Fibroblast of peridontal ligament (primary cell): ENCODE measurements around the gene LOXHD1.

Experiments
- DNase-seq: peaks from one replicate; pipeline ENCODE4 v3.0.0-alpha.2; 2010; ENCODE audit errors: extremely low read depth

LOXHD1 gene

DNA sequence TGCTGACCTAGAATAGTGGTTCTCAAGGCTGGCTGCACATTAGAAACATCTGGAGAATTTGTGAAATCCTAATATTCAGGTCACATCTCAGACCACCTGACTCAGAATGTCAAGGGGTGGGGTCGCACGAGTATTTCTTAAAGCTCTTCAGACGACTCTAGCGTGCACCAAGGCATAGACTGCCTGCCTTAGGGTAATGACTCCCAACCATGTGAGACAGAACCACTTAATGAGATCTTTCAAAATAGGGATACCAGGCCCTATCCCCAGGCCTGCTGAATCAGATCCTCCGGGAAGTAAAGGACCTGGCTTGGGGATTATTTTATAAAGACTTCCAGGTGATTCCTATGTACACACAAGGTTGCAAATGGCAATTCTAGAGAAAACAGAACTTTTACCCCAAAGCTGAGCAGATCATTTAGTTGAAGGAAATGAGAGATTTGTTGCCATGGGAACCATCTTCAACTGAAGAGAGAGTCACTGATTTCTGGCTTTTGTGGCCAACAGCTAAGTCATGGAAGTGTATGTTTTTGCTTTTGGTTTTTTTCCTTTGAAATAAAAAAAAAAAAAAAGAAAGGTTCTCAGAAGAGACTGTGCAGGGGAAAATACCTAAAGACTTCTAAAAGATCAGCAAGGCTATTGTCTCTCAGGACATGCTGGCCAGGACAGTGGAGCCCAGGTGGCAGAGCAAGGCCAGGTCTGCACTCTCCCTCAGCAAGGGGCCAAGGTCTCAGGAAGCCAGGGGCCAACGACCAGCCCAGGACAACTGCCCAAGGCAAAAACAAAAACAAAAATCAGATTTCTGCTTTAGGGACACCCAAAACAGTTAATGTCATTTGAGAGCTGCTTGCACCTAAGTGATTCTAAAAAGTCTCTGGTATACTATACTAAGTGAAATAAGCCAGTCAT, 15.3 kb upstream of the LOXHD1 start:
- peak; percentile 12 for DNase-seq

DNA sequence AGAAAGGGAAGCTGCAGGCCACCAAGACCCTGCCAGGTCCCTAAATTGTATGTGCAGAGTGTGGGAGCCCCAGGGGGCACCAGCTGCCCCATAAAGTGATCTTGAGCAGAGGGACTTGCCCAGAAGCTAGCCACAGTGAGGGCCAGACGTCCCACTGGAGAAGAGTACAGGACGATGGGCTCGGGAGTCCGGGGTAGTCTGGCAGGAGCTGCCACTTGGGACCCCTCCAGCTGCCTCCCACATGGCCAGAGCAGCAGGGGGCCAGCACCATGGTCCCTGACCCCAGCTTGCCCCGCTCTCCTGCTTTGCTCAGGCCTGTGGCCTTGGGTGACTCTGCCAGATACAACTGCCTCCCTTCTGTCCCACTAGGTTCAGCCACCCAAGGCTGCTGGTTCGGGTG, 11.7 kb upstream of the LOXHD1 start:
- no peak for DNase-seq

DNA sequence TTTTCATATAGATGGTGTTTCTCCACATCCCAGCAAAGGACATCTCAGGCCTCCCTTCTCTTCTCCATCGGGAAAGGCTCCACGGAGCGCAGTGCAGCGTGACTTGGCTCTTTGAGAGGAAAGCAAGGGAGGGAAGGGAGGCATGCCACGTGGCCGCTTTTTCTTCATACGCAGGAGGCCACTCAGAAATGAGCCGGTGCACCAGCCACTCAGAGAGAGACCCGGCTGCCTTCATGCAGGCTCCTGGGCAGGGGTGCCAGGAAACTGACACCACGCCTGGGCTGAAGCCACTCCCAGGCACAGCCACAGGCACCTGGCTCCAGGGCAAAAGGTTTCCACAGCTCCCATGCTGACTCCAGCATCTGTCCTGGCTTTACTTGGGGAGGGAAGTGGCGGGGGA, 11.1 kb upstream of the LOXHD1 start:
- no peak for DNase-seq

DNA sequence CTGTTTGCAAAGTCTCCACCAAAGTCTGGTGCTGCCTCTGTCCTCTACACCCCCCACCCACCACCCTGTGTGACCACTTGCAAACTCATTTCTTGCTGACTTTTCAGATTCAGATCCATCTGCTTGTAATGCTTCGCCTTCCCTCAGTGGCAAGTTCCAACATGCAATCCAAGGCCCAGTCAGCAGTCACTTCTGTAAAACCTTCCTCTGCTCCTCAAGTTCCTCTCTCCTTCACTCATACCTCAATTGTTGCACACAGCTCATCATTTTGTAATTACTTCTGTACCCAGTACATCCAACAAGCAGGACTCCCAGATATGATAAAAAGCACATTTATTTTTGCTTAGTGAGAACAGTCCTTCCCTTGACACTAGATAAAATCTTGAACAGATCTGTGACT, 6.5 kb upstream of the LOXHD1 start:
- no peak for DNase-seq

DNA sequence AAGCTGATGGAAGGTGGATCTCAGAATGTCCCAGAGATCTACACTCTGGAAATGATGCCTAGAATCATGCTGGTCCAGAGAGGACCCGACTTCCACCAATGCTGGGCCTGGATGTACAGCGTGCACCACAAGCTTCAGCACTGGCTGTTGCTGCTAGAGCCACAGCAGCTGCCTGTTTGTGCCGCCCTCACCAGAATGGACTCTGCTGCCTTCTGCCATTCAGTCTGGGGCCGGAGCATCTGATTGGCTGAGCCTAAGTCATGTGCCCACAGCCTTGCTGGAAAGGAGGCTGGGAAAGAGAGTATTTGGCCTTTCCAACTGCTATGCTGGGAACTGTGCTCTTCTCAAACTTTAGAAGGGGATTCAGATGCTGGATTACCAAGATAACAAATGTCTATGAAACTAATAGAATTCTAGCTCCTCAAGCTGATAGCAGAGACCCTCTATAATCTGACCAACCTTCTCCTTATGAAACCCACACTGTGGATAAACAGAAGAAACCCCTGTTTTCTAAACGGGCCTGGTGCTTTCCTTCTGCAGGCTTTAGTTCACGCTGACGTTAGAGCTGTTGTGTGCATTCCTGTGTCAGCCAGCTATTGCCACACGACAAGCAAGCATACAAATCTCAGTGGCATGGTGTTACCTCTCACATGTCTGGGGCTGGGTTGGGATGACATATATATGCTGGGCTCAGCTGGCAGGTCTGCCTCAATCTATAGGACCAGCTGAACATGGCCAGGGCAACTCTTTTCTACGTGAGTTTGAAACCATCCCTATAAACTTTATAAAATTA, 4.1 kb upstream of the LOXHD1 start:
- peak; percentile 15 for DNase-seq

DNA sequence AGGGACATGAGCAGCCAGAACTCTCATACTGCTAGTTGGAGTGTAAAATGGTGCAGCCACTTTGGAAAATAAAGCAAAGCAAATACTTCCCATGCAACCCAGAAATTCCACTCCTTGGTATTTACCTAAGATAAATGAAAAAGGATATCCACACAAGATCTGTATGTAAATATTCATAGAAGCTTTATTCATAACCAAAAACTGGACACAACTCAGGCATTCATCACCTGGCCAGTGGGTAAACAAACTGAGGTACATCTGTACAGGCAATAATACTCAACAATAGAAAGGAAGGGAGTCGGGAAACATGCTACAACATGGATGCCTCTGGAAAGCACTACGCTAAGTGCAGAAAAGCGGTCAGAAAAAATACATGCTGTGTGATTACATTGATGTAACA, 2.5 kb upstream of the LOXHD1 start:
- DNase-seq, result no peak

DNA sequence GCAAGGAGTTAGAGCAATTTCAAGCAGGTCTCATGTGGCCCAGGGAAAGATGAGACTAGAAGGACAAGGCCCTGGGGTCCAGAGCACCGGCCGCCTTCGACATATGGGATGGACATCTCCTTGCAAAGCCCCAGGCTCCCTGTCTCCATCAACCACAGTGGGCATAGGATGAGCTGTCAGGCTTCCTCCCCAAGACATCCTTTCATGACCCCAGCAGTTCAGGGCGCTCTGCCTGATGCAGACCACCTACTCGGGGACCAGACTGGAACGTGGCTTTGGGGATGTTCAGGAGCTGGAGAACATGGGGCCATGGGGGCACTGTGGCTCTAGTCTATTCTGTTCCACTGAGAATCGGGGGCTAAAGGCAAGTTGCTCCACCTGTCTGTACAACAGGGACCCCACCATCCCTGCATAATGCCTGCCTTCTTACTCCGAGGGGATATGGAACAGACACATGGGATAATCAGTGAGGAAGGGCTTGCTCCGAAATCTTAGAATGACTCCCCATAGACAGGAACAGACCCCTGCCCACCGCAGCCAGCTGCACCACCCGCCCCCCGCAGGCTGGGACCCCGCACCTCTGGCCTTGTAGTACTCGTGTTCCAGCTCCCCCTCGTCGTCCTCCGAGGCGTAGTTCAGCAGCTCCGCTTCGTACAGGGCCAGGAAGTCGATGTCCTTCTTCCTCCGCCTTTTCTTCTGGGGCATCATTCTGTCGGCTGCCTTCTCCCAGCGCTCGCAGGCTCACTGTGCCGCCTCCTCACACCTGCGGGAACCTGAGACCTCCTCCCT, 500 bp downstream of the LOXHD1 start:
- DNase-seq, result no peak

DNA sequence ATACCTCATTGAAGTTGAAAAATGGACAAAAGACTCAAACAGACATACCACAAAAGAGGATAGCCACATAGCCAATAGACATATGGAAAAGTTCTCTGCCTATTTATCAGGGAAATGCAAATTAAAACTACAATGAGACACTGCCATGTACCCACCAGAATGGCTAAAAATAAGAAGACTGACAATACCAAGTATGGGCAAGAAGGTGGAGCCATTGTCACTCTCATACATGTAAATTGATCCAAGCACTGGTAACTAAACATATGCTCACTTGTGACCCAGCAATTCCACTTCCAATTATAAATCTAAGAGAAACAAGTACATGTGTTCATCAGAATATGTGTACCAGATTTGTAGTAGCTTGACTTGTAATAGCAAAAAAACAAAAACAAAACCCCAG, 4.6 kb downstream of the LOXHD1 start:
- DNase-seq, result no peak

DNA sequence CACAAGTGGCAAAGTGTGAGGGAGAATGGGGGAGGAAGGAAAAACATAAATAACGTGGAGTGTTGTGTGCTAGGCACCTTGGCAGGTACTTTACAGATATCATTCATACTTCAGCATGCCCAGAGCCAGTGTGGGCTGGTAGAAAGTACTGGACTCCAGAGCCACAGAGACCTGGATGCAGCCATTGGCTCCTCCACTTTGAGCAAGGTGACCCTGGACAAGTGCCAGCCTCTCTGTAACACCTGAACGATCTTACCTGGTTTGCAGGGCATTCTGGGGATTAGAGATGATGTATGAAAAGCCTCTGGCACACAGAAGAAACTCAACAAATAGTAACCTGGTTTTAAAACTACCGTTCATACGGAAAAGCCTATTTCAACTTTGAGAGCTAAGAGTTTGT, 6.3 kb downstream of the LOXHD1 start:
- no peak for DNase-seq

DNA sequence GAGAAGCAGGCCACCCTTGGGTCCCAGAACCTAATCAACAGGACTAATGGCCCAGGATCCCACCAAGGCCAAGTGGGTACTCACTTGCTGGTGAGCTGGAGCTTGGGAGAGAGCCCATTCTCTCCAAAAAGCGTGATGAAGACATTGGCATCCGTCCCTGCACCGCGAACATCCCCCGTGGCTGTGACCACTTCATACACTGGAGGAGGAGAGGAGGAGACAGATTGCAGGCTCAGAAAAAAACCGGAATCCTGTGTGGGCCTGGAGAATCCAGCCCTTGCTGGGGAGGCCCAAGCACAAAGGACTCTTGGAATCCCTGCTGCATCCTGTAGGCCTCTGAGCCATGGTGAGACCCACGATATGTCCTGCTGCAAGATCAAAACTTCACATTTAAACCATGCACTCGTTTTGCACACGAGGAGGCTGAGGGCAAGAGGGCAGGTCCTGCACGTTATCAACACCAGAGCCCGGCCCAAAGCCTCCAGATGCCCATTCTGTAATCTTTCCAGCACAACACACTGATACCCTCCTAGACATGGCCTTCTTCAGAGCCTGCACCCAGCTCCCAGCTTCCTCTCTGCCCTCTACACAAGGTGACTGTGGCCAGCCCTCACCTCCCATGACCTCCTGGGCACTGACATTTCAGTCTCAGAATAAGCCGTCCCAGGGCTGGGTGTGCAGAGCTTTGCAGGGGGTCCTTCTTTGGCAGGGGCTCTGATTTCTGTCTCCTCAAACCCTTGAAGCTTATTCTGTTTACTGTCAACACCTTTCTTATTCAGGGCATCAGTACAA, 7.8 kb downstream of the LOXHD1 start:
- peak; percentile 6 for DNase-seq

DNA sequence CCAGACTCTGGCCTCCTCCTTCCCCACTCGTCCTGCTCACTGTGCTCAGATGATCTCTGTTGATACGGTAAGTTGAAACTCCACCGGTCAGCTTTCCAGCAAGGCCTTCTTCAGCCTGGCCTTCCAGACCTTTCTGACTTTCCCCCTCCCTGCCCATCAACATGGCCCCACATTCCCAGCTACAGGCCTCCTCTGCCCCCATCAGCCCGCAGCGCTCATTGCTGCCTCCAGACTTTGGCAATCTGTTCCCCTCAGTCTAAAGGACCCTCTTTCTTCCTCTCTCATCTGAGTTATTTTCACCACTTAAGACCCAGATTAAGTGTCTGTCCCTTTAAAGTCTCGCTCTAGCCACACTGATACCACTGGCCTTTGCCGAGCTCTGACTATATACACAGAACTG, 10.6 kb downstream of the LOXHD1 start:
- DNase-seq, result no peak

DNA sequence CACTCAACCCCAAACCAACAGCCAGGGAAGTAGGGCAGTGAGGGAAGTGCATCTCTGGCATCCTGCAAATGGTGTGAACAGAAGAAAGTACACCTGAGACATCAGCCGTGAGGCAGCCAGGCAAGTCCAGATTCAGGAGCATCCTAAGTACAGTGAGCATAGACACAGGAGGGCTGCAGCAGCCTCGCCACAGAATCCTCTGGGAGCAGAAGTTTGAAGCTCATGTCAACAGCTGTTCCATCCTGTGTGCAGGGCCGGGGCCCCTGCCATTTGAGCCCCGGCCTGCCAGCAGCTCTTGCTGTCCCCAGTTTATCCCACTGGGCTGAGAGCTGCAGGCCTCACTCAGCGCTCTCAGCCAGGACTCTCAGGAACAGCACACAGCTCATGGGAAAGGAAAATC, 14.5 kb downstream of the LOXHD1 start:
- DNase-seq, result no peak

DNA sequence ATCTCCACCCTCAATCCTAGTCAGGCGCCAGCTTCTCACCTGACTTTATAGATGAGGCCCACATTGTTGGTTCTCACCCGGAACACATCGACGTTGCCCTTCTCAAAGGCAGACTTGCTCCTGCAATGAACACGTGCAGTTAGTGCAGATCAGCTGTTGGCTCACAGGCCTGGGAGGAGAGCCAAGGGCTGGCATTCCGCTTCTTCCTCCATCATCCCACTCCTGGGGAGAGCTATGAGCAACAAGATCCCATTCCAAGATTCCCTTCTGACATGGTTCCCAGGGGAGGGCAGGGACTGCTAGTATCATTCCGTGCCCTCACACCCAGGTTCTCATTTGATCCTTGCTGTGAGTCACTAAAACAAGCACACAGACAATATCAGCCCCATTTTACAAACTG, 15.1 kb downstream of the LOXHD1 start:
- no peak for DNase-seq

DNA sequence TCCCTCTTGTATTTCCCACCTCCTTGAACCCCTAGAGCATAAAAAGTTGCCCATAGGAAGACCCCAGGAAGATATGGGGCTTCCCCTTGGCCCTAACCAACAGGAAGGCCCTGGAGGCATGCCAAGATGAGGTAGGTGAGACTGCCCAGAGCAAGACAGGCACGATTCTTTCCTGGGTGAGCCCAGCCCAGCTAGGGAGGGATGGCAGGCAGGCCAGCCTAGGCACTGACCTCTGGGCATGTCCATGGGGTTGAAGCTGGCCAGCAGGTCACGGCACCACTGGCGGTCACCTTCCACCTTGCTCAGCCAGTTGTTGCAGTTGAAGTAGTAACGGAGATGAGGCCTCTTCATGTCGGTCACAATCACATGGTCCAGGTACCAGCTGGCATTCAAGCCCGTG, 17.6 kb downstream of the LOXHD1 start:
- DNase-seq, result no peak

DNA sequence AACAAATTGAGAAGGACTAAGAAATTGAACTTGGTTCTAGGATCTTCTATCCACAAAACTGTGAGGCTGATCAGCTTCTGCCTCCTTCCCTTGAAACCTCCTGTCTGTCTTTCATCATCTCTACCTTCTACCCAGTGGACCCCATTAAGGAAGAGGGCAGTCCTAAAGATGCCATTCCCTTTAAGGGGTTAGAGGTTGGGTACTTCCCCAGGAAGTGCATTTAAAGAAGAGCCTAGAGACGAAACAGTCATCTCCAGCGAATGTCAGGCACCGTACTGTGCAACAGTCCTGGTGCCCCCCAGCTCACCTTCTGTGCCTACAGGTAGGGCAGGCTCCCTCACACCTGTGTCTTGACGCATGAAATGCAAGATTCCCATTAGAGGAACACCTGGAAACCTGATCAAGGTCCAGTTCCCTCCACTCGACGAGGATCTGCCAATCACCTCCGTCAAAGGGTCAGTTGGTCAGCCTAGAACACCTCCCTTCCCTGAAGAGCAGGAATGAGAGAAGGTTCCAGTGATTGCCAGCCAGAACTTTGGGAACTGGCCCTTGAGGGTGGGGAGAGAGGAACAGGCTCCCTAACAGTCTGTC, 20.9 kb downstream of the LOXHD1 start:
- no peak for DNase-seq

DNA sequence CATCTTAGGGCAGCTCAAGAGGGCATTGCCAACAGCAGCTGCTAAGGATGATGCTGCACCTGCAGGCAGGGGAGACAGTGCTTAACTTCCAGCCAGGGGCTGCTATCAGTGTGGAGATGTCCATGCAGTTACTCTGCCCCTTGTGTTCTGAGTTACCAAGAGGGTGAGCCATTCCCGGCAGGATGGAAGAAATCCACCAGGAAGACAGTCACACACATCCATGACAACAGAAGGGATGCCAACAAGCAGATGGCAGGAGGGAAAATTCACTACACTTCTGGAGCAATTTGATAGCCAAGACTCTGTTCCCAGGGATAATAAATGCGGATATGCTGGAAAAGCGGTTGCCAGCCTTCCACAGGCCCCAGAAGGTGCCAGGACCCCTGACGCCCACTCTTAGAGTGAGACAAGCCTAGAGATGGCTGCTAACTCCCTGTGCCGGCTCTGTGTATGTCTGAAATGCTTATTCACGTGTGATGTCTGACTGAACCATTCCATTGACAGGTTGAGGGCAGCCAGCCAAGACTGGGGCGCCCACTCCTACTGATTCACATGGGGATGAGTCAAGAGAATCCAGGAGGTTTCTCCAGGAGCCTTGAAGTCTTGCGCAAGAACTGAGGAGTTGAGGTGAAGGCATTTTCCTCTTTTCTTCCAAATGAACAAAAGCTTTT, 24.5 kb downstream of the LOXHD1 start:
- no peak for DNase-seq

DNA sequence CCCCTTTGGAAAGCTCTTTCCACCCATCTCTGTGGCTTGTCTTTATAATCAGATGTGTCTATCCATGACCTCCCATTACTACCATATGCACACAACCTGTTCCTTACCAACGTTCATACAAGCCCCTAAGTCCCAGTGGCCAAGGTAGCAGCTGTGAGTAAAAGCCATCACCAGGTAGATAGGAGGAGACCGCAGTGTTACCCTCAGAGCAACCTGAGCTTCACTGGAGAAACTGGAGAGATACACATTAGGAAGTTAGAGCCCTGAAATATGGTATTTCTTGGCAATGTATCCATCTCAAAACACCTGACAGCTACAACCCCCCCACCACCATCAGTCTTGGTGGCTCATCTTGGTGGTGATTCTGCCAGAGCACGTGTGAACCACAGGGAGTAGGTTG, 26.0 kb downstream of the LOXHD1 start:
- no peak for DNase-seq

DNA sequence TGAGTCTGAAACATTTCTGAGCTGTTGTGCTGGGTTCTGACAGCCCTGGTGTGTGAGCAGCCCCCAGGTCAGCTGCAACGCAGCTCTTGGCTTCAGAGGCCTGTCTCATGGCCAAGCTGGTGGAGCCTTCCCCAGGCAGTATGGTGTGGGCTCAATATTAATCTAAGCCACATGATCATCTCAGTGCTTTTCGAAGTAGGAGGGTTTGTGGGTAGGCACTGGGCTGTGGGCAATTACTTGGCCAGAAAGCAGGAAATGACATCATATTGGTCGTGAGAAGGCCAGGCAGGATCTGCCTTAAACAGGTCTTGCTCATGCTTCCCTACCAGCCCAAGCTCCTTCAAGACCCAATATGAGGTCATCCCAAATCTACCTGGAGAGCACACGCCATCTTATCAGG, 26.9 kb downstream of the LOXHD1 start:
- DNase-seq, result no peak

DNA sequence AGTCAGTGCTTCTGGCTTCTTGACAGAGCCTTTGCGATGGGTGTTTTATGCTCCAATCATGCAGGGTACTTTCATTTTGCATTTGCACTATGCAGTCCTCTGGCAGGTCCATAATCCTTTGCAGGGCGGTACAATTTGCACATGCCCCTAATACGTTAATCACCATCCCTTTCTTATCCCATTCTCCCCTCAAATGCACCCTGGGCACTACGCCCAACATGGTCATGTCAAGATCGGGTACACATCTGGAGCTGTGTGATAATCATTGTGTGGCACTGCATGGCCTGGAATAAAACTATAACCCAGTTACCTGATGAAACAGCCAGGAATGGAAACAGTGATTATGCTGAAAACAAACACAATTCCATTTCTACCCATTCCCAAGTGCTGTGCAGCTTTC, 27.7 kb downstream of the LOXHD1 start:
- DNase-seq, result no peak

DNA sequence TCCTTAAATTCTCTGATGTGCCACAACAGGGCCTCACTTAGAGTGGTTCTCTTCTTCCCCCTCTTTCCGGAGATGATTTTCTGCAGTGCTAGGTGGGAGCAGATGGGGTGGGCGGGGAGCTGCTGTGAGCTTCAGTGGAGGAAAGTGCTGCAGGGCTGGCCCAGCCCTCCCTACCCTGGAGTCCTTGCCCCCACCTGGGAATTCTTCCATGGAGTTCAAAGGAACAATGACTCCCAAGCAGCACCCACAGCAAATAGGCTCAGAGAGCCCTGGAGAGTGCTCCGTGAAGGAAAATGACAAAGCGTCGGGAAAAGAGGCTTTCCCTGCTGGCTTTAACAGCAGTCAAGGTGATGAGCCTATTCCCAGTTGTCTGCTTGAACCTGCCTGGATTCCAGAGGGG, 28.8 kb downstream of the LOXHD1 start:
- DNase-seq, result no peak

DNA sequence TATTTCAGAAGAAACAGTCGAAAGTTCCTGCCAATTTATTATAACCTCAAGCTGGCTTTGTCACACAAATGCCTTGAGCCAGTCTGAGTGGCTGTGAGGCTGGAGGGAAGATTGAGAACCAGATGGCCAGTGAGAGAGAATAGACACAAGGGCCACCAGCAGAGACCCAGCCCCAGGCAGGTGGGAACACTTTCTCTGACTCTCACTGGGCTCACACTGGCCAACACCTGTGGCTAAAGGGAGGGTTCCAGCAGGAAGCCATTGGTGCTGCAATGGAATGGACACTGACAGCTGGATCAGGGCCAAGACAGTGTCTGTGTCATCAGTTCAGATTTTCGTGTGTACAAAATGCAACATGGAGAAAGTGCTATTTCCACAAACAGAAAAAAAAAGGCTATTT, 29.9 kb downstream of the LOXHD1 start:
- no peak for DNase-seq
